Head of caudate nucleus (tissue), 42 donors: Measurements from ENCODE around the gene SPIN1.

Experiments used
- DNase-seq, 42 donors: peaks; one replicate each; pipeline versions ENCODE4 v3.0.0 to v3.0.0-alpha.2; 2020 to 2021; ENCODE audit warnings: mixed read lengths in 7 of 42
- intact Hi-C: fragments of 100-400 bp; cut with DNase I; formaldehyde crosslinking; loops from one replicate; pipeline ENCODE4 v1.15.0; 2022

The SPIN1 gene

GRCh38 chr9:88476491-88477271, 88.4 kb downstream of the SPIN1 start:
- intact Hi-C loops = no loop called here
- DNase-seq = no peak

- no peak for DNase-seq
- intact Hi-C loops = no loop called here
Measured at GRCh38 chr9:88477300-88477751, 89.1 kb downstream of the SPIN1 start.

- intact Hi-C loops = no loop called here
- no peak for DNase-seq
Measured at GRCh38 chr9:88478246-88478645, 90.0 kb downstream of the SPIN1 start.

GRCh38 chr9:88481933-88482332, 93.7 kb downstream of the SPIN1 start:
- peak in 34 of 42 donors; percentile 9 to 74 (median 50) for DNase-seq
- intact Hi-C loops = no loop called here

GRCh38 chr9:88488166-88488565, 99.9 kb downstream of the SPIN1 start:
- intact Hi-C loops = no loop called here

GRCh38 chr9:88494983-88495721, 106.9 kb downstream of the SPIN1 start:
- intact Hi-C loops = loop anchor here (10.0 kb wide), 1 partner anchor 60 kb away; no protein-coding TSS in a partner anchor
- peak in 1 of 42 donors; percentile 24 for DNase-seq

More at GRCh38 chr9:88488166-88488565, 99.9 kb downstream of the SPIN1 start:
- DNase-seq = no peak

GRCh38 chr9:88497224-88497623, 109.0 kb downstream of the SPIN1 start:
- DNase-seq = peak in 1 of 42 donors; percentile 27
- intact Hi-C loops = loop anchor here (10.0 kb wide), 1 partner anchor 62 kb away; no protein-coding TSS in a partner anchor

- peak in 1 of 42 donors; percentile 13 for DNase-seq
- intact Hi-C loops = loop anchor here (10.0 kb wide), 1 partner anchor 64 kb away; no protein-coding TSS in a partner anchor
Measured at GRCh38 chr9:88498880-88499279, 110.6 kb downstream of the SPIN1 start.

- intact Hi-C loops = no loop called here
- DNase-seq = no peak
Measured at GRCh38 chr9:88501086-88501485, 112.8 kb downstream of the SPIN1 start.

GRCh38 chr9:88502552-88503034, 114.3 kb downstream of the SPIN1 start:
- peak in 2 of 42 donors; percentile 7 to 21 for DNase-seq
- intact Hi-C loops = no loop called here

- peak in 2 of 42 donors; percentile 8 to 12 for DNase-seq
- intact Hi-C loops = no loop called here
Measured at GRCh38 chr9:88503081-88503844, 115.0 kb downstream of the SPIN1 start.

GRCh38 chr9:88503845-88504764, 115.9 kb downstream of the SPIN1 start:
- intact Hi-C loops = no loop called here
- peak in 2 of 42 donors; percentile 2 to 8 for DNase-seq

GRCh38 chr9:88508326-88508725, 120.1 kb downstream of the SPIN1 start:
- DNase-seq = no peak
- intact Hi-C loops = no loop called here

GRCh38 chr9:88511906-88512305, 123.7 kb downstream of the SPIN1 start:
- intact Hi-C loops = no loop called here
- DNase-seq = no peak

- intact Hi-C loops = no loop called here
- DNase-seq = no peak
Measured at GRCh38 chr9:88514247-88514646, 126.0 kb downstream of the SPIN1 start.

GRCh38 chr9:88521308-88521707, 133.1 kb downstream of the SPIN1 start:
- DNase-seq = peak in 37 of 42 donors; percentile 18 to 85 (median 50)
- intact Hi-C loops = no loop called here

GRCh38 chr9:88522360-88522759, 134.1 kb downstream of the SPIN1 start:
- no peak for DNase-seq
- intact Hi-C loops = no loop called here

GRCh38 chr9:88523056-88523455, 134.8 kb downstream of the SPIN1 start:
- intact Hi-C loops = no loop called here
- DNase-seq = no peak
